ENCODE measurements around the gene TMEM100. TPM values are rescaled to one million over a fixed set of nuclear protein-coding genes. Genes with fewer than 3 reads are reported as not detected.

Gene TMEM100
- total RNA-seq, 4 donors from 2014 or later: 1.00 to 7.8 (median 4.1) TPM; not detected in 1

- no peaks in the 10 kb centered on the region for H3K9me3 ChIP-seq
- no peaks in the 10 kb centered on the region for H3K27me3 ChIP-seq
- no peaks in the 10 kb centered on the region for H3K36me3 ChIP-seq
- 25 to 78% methylated on average over 1 of the region's 1 CpG for WGBS, 2 donors (ENCODE audit: low coverage in 1 of 2)
- H3K4me3 ChIP-seq: no peak overlapping the region
- no peak for DNase-seq
- intact Hi-C loops (cut with DNase I; ENCODE audit: low total_unique reads) (no loop called here), in situ Hi-C loops (cut with MboI; ENCODE audit: low pct_ligation_motif_present in 1 of 4, low pct_unique_long_range_greater_than_20kb in 1 of 4, low sequenced_read_pairs in 3 of 4) (no loop called here)
- H3K4me1 ChIP-seq: no peaks in the 10 kb centered on the region
- TF ChIP-seq EP300 (IDR thresholded peaks at IDR 0.05; ENCODE audit: low read depth) (no peak), POLR2A (IDR thresholded peaks at IDR 0.05) (no peak), POLR2AphosphoS5 (IDR thresholded peaks at IDR 0.05) (no peak)
- TF ChIP-seq, protein P1, sequence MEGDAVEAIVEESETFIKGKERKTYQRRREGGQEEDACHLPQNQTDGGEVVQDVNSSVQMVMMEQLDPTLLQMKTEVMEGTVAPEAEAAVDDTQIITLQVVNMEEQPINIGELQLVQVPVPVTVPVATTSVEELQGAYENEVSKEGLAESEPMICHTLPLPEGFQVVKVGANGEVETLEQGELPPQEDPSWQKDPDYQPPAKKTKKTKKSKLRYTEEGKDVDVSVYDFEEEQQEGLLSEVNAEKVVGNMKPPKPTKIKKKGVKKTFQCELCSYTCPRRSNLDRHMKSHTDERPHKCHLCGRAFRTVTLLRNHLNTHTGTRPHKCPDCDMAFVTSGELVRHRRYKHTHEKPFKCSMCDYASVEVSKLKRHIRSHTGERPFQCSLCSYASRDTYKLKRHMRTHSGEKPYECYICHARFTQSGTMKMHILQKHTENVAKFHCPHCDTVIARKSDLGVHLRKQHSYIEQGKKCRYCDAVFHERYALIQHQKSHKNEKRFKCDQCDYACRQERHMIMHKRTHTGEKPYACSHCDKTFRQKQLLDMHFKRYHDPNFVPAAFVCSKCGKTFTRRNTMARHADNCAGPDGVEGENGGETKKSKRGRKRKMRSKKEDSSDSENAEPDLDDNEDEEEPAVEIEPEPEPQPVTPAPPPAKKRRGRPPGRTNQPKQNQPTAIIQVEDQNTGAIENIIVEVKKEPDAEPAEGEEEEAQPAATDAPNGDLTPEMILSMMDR (IDR thresholded peaks at IDR 0.05): no peak
- no peak overlapping the region for H3K27ac ChIP-seq
Observed at GRCh38 chr17:55681342-55681700, 41.3 kb downstream of the TMEM100 start.

- intact Hi-C loops (cut with DNase I; ENCODE audit: low total_unique reads): no loop called here
- H3K9me3 ChIP-seq: no peaks in the 10 kb centered on the region
- DNase-seq: no peak
- H3K27ac ChIP-seq: no peak overlapping the region
- no peaks in the 10 kb centered on the region for H3K4me1 ChIP-seq
- no peaks in the 10 kb centered on the region for H3K27me3 ChIP-seq
- H3K4me3 ChIP-seq: no peak overlapping the region
- 81 to 91% methylated on average over 4 of the region's 4 CpGs for WGBS, 2 donors (ENCODE audit: low coverage in 1 of 2)
- H3K36me3 ChIP-seq: no peaks in the 10 kb centered on the region
- no peak for TF ChIP-seq EP300 (IDR thresholded peaks at IDR 0.05; ENCODE audit: low read depth)
- TF ChIP-seq POLR2A (IDR thresholded peaks at IDR 0.05): no peak
- TF ChIP-seq, protein P1 (IDR thresholded peaks at IDR 0.05): no peak
- TF ChIP-seq POLR2AphosphoS5 (IDR thresholded peaks at IDR 0.05): no peak
- in situ Hi-C loops (cut with MboI; ENCODE audit: low pct_ligation_motif_present in 1 of 4, low pct_unique_long_range_greater_than_20kb in 1 of 4, low sequenced_read_pairs in 3 of 4): no loop called here
Observed at GRCh38 chr17:55680686-55681341, 41.9 kb downstream of the TMEM100 start.

GRCh38 chr17:55677446-55677845, 45.2 kb downstream of the TMEM100 start:
- no peak overlapping the region for H3K27ac ChIP-seq
- H3K27me3 ChIP-seq: no peaks in the 10 kb centered on the region
- no peak for TF ChIP-seq POLR2A (IDR thresholded peaks at IDR 0.05)
- TF ChIP-seq, protein P1 (IDR thresholded peaks at IDR 0.05): no peak
- no peak for TF ChIP-seq POLR2AphosphoS5 (IDR thresholded peaks at IDR 0.05)
- no peak for TF ChIP-seq EP300 (IDR thresholded peaks at IDR 0.05; ENCODE audit: low read depth)
- H3K9me3 ChIP-seq: no peaks in the 10 kb centered on the region
- H3K4me1 ChIP-seq: no peaks in the 10 kb centered on the region
- H3K4me3 ChIP-seq: no peak overlapping the region
- intact Hi-C loops (cut with DNase I; ENCODE audit: low total_unique reads): no loop called here
- 14 to 50% methylated on average over 1 of the region's 1 CpG for WGBS, 2 donors (ENCODE audit: low coverage in 1 of 2)
- no peaks in the 10 kb centered on the region for H3K36me3 ChIP-seq
- DNase-seq: no peak
- in situ Hi-C loops (cut with MboI; ENCODE audit: low pct_ligation_motif_present in 1 of 4, low pct_unique_long_range_greater_than_20kb in 1 of 4, low sequenced_read_pairs in 3 of 4): no loop called here

DNA sequence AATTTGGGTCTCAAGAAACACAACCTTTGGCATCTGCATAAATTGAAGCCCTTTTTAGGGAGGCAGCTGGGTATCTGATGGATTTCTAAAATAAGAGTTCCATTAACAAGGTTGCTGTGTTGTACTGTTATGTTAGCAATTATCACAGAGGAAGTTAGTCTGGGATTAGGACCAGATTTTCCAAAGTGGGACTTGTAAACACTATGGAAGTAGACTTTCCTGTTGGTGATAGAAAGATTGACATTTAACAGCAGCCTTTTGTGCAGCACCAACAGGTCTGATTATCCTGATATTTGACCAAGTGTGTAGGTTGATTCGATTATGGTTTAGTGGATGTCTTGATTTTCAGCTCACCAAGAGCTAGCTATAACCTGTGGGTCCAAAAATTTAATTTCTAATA, 46.4 kb downstream of the TMEM100 start:
- Histone ChIP-seq H3K9me3 (no peaks in the 10 kb centered on the region), H3K27ac (no peak overlapping the region), H3K4me3 (no peak overlapping the region), H3K36me3 (no peaks in the 10 kb centered on the region), H3K27me3 (no peaks in the 10 kb centered on the region), H3K4me1 (no peaks in the 10 kb centered on the region)
- in situ Hi-C loops (cut with MboI; ENCODE audit: low pct_ligation_motif_present in 1 of 4, low pct_unique_long_range_greater_than_20kb in 1 of 4, low sequenced_read_pairs in 3 of 4) (no loop called here), intact Hi-C loops (cut with DNase I; ENCODE audit: low total_unique reads) (no loop called here)
- no peak for DNase-seq
- 80 to 82% methylated on average over 1 of the region's 1 CpG for WGBS, 2 donors (ENCODE audit: low coverage in 1 of 2)
- TF ChIP-seq POLR2AphosphoS5 (IDR thresholded peaks at IDR 0.05): no peak
- no peak for TF ChIP-seq POLR2A (IDR thresholded peaks at IDR 0.05)
- TF ChIP-seq EP300 (IDR thresholded peaks at IDR 0.05; ENCODE audit: low read depth): no peak

Data from transverse colon (tissue), 4 donors.